TTC549 (cell line): Measurements from ENCODE around the gene USB1.
"Not testable (repeated sequence)": the region's sequence is repeated elsewhere in the genome, so short reads cannot be mapped to it uniquely, and the experiment has no call there.

ENCODE experiments used
- FAIRE-seq: peaks from 2 replicates; lab custom pipeline; 2012; peaks lifted over from hg19 to GRCh38; lab: Jason Lieb, UNC

USB1 gene

GRCh38 chr16:57970319-57970718, 30.9 kb upstream of the USB1 start:
- no peak for FAIRE-seq

GRCh38 chr16:57970970-57971369, 30.2 kb upstream of the USB1 start, which contains the start of gene CNGB1:
Gene CNGB1 (minus strand): TSS chr16:57971128. CDS start chr16:57967286, 3,842 bp downstream.
- FAIRE-seq: no peak

- FAIRE-seq: no peak
Observed at GRCh38 chr16:57971848-57972247, 29.4 kb upstream of the USB1 start.

GRCh38 chr16:57972306-57972705, 28.9 kb upstream of the USB1 start:
- no peak for FAIRE-seq

GRCh38 chr16:57976331-57976796, 24.8 kb upstream of the USB1 start:
- FAIRE-seq: no peak

- FAIRE-seq: no peak
Observed at GRCh38 chr16:57977418-57978069, 23.7 kb upstream of the USB1 start.

- FAIRE-seq: not testable (repeated sequence)
Observed at GRCh38 chr16:57978070-57978465, 23.1 kb upstream of the USB1 start.

- no peak for FAIRE-seq
Observed at GRCh38 chr16:57979006-57979585, 22.1 kb upstream of the USB1 start.

GRCh38 chr16:57981636-57982035, 19.6 kb upstream of the USB1 start:
- FAIRE-seq: no peak

GRCh38 chr16:57982385-57982784, 18.8 kb upstream of the USB1 start:
- no peak for FAIRE-seq

GRCh38 chr16:57984443-57985203, 16.6 kb upstream of the USB1 start:
- FAIRE-seq: no peak

GRCh38 chr16:57985204-57986181, 15.7 kb upstream of the USB1 start:
- no peak for FAIRE-seq

GRCh38 chr16:57986196-57986595, 15.0 kb upstream of the USB1 start:
- FAIRE-seq: no peak

GRCh38 chr16:57987441-57988177, 13.6 kb upstream of the USB1 start:
- no peak for FAIRE-seq

- FAIRE-seq: no peak
Observed at GRCh38 chr16:57988929-57989328, 12.3 kb upstream of the USB1 start.

- no peak for FAIRE-seq
Observed at GRCh38 chr16:57991551-57992059, 9.6 kb upstream of the USB1 start.

GRCh38 chr16:57992084-57992483, 9.1 kb upstream of the USB1 start:
- FAIRE-seq: no peak

- no peak for FAIRE-seq
Observed at GRCh38 chr16:57993438-57993837, 7.8 kb upstream of the USB1 start.

GRCh38 chr16:57993897-57994296, 7.3 kb upstream of the USB1 start:
- no peak for FAIRE-seq

- FAIRE-seq: no peak
Observed at GRCh38 chr16:57994361-57994760, 6.8 kb upstream of the USB1 start.

GRCh38 chr16:57994778-57995177, 6.4 kb upstream of the USB1 start:
- FAIRE-seq: no peak
